Keratinocyte (primary cell): ENCODE measurements around the gene ACR.
"Not testable (repeated sequence)": the region's sequence is repeated elsewhere in the genome, so short reads cannot be mapped to it uniquely, and the experiment has no call there.

Experiments
- CTCF ChIP-seq, 3 experiments: IDR thresholded peaks in 1 of 3; conservative IDR thresholded peaks in 1 of 3; optimal IDR thresholded peaks in 1 of 3; 2 replicates in 2 of 3; 3 replicates in 1 of 3; pipeline versions ENCODE3 to v1.5.1; 2011; ENCODE audit warnings: low read length in 3 of 3, mild to moderate bottlenecking in 3 of 3, moderate library complexity in 2 of 3, control low read depth in 1 of 3, inconsistent platforms in 1 of 3; ENCODE audit not compliant: insufficient read depth in 2 of 3; ENCODE audit errors: extremely low read depth in 1 of 3
- EZH2 ChIP-seq: IDR thresholded peaks from one replicate; pipeline ENCODE4 v1.6.1; 2012; ENCODE audit warnings: inconsistent platforms, mild to moderate bottlenecking, low read length, moderate library complexity

GRCh38 chr22:50775132-50775531 lies 37.1 kb downstream of the ACR start:
- TF ChIP-seq CTCF (optimal IDR thresholded peaks at IDR 0.05 in 1 of 3, IDR thresholded peaks at IDR 0.05 in 1 of 3, conservative IDR thresholded peaks at IDR 0.05 in 1 of 3; ENCODE audit: extremely low read depth in 1 of 3, insufficient read depth in 2 of 3, low read length in 3 of 3) = peak; percentile 22 to 58 (median 42)
- TF ChIP-seq EZH2 = not testable (repeated sequence)
